RPMI8226 (cell line): ENCODE results near the gene ACTN3.
"Not testable (repeated sequence)": the region's sequence is repeated elsewhere in the genome, so short reads cannot be mapped to it uniquely, and the experiment has no call there.

Experiments used
- DNase-seq: peaks from one replicate; pipeline ENCODE4 v3.0.0-alpha.2; 2015

ACTN3 gene

GRCh38 chr11:66566221-66566620, 19.5 kb downstream of the ACTN3 start:
- DNase-seq: no peak

- no peak for DNase-seq
These were observed 21.1 kb downstream of the ACTN3 start for GRCh38 chr11:66567787-66568123.

- DNase-seq: peak; percentile 74
These were observed 21.6 kb downstream of the ACTN3 start, which contains the start of gene CTSF for GRCh38 chr11:66568124-66568916. TSS of gene CTSF (minus strand) at chr11:66568606. CDS start at chr11:66568486, 120 bp downstream.

- DNase-seq: no peak
These were observed 22.4 kb downstream of the ACTN3 start for GRCh38 chr11:66569076-66569475.

GRCh38 chr11:66570079-66570849, 23.6 kb downstream of the ACTN3 start:
- DNase-seq: no peak

- no peak for DNase-seq
These were observed 24.1 kb downstream of the ACTN3 start for GRCh38 chr11:66570850-66571180.

- peak; percentile 64 for DNase-seq
These were observed 32.4 kb downstream of the ACTN3 start for GRCh38 chr11:66579017-66579606.

- DNase-seq: no peak
These were observed 34.1 kb downstream of the ACTN3 start for GRCh38 chr11:66580803-66581202.

- no peak for DNase-seq
These were observed 34.6 kb downstream of the ACTN3 start for GRCh38 chr11:66581261-66581660.

- not testable (repeated sequence) for DNase-seq
These were observed 36.0 kb downstream of the ACTN3 start for GRCh38 chr11:66582565-66583147.

GRCh38 chr11:66585447-66585846, 38.7 kb downstream of the ACTN3 start:
- DNase-seq: not testable (repeated sequence)

GRCh38 chr11:66586136-66586535, 39.4 kb downstream of the ACTN3 start:
- DNase-seq: no peak

GRCh38 chr11:66589315-66589714, 42.6 kb downstream of the ACTN3 start:
- DNase-seq: not testable (repeated sequence)

GRCh38 chr11:66589996-66590675, 43.4 kb downstream of the ACTN3 start:
- no peak for DNase-seq

- DNase-seq: no peak
These were observed 44.5 kb downstream of the ACTN3 start for GRCh38 chr11:66591175-66591574.

- peak; percentile 99 for DNase-seq
These were observed 46.0 kb downstream of the ACTN3 start, which contains the start of the genes CCDC87 and CCS for GRCh38 chr11:66592457-66593302. TSS of gene CCDC87 (minus strand) at chr11:66593063. CDS start at chr11:66593015, 48 bp downstream. TSS of gene CCS (plus strand) at chr11:66593185. CDS start at chr11:66593262, 77 bp downstream.

- peak; percentile 21 for DNase-seq
These were observed 46.6 kb downstream of the ACTN3 start for GRCh38 chr11:66593303-66593635.

- no peak for DNase-seq
These were observed 46.9 kb downstream of the ACTN3 start for GRCh38 chr11:66593650-66594049.

GRCh38 chr11:66595245-66595904, 48.7 kb downstream of the ACTN3 start:
- no peak for DNase-seq

- no peak for DNase-seq
These were observed 52.3 kb downstream of the ACTN3 start for GRCh38 chr11:66598993-66599392.

GRCh38 chr11:66600219-66600618, 53.5 kb downstream of the ACTN3 start:
- DNase-seq: no peak
